PC-9 (cell line): Measurements from ENCODE around the gene TMEFF2. TPM values are rescaled to one million over a fixed set of nuclear protein-coding genes. Genes with fewer than 3 reads are reported as not detected.

Source experiments
- BruUV-seq: library from RNA; stranded (reverse); fragments of 400-500 nt; replicated peaks from 2 replicates; lab custom pipeline; 2021; lab: Mats Ljungman, UMichigan
- CTCF ChIA-PET: fragments of 300-600 bp; sonication (Branson Sonifier 250); formaldehyde crosslinking; loops from one replicate; lab custom pipeline; 2022; ENCODE audit warnings: antibody characterized with exemption; lab: Charles Lee
- POLR2A ChIA-PET: fragments of 300-600 bp; sonication (Branson Sonifier 250); formaldehyde crosslinking; loops from one replicate; lab custom pipeline; 2022; ENCODE audit warnings: antibody characterized with exemption; ENCODE audit not compliant: unreplicated experiment; lab: Charles Lee
- DNase-seq, 2 experiments: peaks; one replicate each; pipeline versions ENCODE4 v3.0.0 to v3.0.0-alpha.2; 2015 to 2022; ENCODE audit warnings: mixed read lengths in 1 of 2
- H2AFZ ChIP-seq: fragments of 200-600 bp; sonication (generic); 2 replicates; pipeline ENCODE4 v1.8.1; 2017; ENCODE audit warnings: antibody characterized with exemption
- H3F3A ChIP-seq: fragments of 200-600 bp; sonication (generic); 2 replicates; pipeline ENCODE4 v1.8.1; 2017; ENCODE audit warnings: antibody characterized with exemption, mild to moderate bottlenecking, low read depth; ENCODE audit not compliant: insufficient read depth
- H3K27ac ChIP-seq: fragments of 200-600 bp; sonication (generic); 2 replicates; pipeline ENCODE4 v1.6.1; 2016; ENCODE audit warnings: mixed run types
- H3K27me3 ChIP-seq: fragments of 200-600 bp; sonication (generic); 2 replicates; pipeline ENCODE4 v1.6.1; 2016; ENCODE audit warnings: low read depth, mixed run types; ENCODE audit not compliant: insufficient read depth
- H3K36me3 ChIP-seq: fragments of 200-600 bp; sonication (generic); 2 replicates; pipeline ENCODE4 v1.6.1; 2016; ENCODE audit warnings: low read depth, mixed run types
- H3K4me1 ChIP-seq: fragments of 200-600 bp; sonication (generic); replicated peaks from 2 replicates; pipeline ENCODE4 v1.6.1; 2016; ENCODE audit warnings: mixed run types; ENCODE audit not compliant: insufficient read depth
- H3K4me2 ChIP-seq: fragments of 200-600 bp; sonication (generic); 2 replicates; pipeline ENCODE4 v1.6.1; 2017; ENCODE audit warnings: mixed run types
- H3K4me3 ChIP-seq: fragments of 200-600 bp; sonication (generic); 2 replicates; pipeline ENCODE4 v1.6.1; 2016; ENCODE audit warnings: mixed run types
- H3K79me2 ChIP-seq: fragments of 200-600 bp; sonication (generic); 2 replicates; pipeline ENCODE4 v1.6.1; 2017; ENCODE audit warnings: low read depth, mixed run types
- H3K9me2 ChIP-seq: fragments of 200-600 bp; sonication (generic); 2 replicates; pipeline ENCODE4 v1.8.1; 2017; ENCODE audit warnings: mild to moderate bottlenecking; ENCODE audit not compliant: insufficient read depth
- H3K9me3 ChIP-seq: fragments of 200-600 bp; sonication (generic); 2 replicates; pipeline ENCODE4 v1.8.1; 2016; ENCODE audit warnings: low read depth; ENCODE audit not compliant: insufficient read depth
- H4K20me1 ChIP-seq: fragments of 200-600 bp; sonication (generic); 2 replicates; pipeline ENCODE4 v1.8.1; 2017; ENCODE audit not compliant: insufficient read depth
- EZH2 ChIP-seq: fragments of 200-600 bp; sonication (generic); IDR thresholded peaks from 2 replicates; pipeline ENCODE4 v1.8.0; 2017; ENCODE audit warnings: antibody characterized with exemption, low read depth
- intact Hi-C: fragments of 100-400 bp; cut with micrococcal nuclease; formaldehyde crosslinking; loops from one replicate; pipeline ENCODE4 v1.10.0; 2022; ENCODE audit not compliant: unreplicated experiment
- total RNA-seq: library from RNA; stranded (reverse); gene quantifications from 2 replicates; pipeline ENCODE4 v1.2.3, GENCODE V29; 2021
- TF ChIP-seq, protein P1 (sequence below): fragments of 200-600 bp; sonication (generic); conservative IDR thresholded peaks from 2 replicates; pipeline ENCODE4 v1.6.1; 2017; ENCODE audit warnings: mixed run types, antibody characterized with exemption, mild to moderate bottlenecking, moderate library complexity

TMEFF2 gene
- total RNA-seq, 1 experiment from 2014 or later = not detected

DNA sequence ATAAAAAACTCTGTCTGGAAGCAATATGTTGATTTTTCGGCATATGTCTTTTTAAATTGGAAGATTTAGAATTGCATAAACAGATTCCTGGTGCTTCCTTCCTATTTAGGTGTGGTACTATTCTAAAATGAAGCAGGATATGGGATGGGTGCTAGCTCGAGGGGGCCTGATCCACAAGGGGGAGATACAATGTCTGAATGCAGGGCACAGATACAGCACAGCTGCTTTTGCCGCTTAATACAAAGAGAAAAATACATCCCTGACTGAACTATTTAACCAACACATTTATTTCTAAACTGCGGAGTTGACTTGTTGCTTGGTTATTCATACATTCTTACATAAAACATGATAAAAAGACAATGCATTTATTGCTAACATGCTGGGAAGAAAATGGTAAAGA is 169.1 kb downstream of the TMEFF2 start:
- no TSS peak for BruUV-seq
- H3K36me3 ChIP-seq = no peaks in the 10 kb centered on the region
- POLR2A ChIA-PET = no interaction called here

DNA sequence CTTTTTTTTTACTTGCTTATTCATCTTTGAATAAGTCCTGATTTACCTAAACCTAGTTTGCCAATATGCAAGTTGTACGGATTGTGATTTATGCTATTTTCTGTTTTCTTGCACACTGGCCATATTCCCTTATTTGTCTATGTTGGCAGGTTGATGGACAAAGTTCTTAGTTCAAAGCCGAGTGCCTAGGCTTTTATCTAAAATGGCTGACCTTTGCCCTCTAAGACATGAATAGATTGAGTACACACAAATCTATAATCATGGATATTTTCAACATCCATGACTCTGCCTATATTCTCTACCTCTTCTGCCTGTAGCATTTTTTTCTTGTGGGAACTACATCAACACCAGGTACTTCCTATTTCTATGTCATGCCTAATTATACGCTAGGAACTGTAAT is 171.7 kb downstream of the TMEFF2 start:
- H3K4me1 ChIP-seq = no peaks in the 10 kb centered on the region
- H3K79me2 ChIP-seq = no peaks in the 10 kb centered on the region
- no peak overlapping the region for H3K4me3 ChIP-seq
- H3K36me3 ChIP-seq = no peaks in the 10 kb centered on the region
- no peaks in the 10 kb centered on the region for H3K9me3 ChIP-seq
- no peaks in the 10 kb centered on the region for H4K20me1 ChIP-seq
- no peak overlapping the region for H3K4me2 ChIP-seq
- H3K27me3 ChIP-seq = no peaks in the 10 kb centered on the region
- no peak for DNase-seq
- BruUV-seq = no TSS peak
- no peak overlapping the region for H2AFZ ChIP-seq
- no peaks in the 10 kb centered on the region for H3F3A ChIP-seq
- CTCF ChIA-PET = no interaction called here
- POLR2A ChIA-PET = no interaction called here
- H3K9me2 ChIP-seq = no peaks in the 10 kb centered on the region
- no peak overlapping the region for H3K27ac ChIP-seq
- TF ChIP-seq, protein P1, sequence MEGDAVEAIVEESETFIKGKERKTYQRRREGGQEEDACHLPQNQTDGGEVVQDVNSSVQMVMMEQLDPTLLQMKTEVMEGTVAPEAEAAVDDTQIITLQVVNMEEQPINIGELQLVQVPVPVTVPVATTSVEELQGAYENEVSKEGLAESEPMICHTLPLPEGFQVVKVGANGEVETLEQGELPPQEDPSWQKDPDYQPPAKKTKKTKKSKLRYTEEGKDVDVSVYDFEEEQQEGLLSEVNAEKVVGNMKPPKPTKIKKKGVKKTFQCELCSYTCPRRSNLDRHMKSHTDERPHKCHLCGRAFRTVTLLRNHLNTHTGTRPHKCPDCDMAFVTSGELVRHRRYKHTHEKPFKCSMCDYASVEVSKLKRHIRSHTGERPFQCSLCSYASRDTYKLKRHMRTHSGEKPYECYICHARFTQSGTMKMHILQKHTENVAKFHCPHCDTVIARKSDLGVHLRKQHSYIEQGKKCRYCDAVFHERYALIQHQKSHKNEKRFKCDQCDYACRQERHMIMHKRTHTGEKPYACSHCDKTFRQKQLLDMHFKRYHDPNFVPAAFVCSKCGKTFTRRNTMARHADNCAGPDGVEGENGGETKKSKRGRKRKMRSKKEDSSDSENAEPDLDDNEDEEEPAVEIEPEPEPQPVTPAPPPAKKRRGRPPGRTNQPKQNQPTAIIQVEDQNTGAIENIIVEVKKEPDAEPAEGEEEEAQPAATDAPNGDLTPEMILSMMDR = no peak
- no peak for TF ChIP-seq EZH2
- intact Hi-C loops = no loop called here

More for the DNA sequence above, 169.1 kb downstream of the TMEFF2 start:
- no peaks in the 10 kb centered on the region for H3K27me3 ChIP-seq
- no peaks in the 10 kb centered on the region for H3F3A ChIP-seq
- CTCF ChIA-PET = no interaction called here
- no peaks in the 10 kb centered on the region for H3K9me2 ChIP-seq
- no peak overlapping the region for H2AFZ ChIP-seq
- TF ChIP-seq, protein P1 = no peak
- TF ChIP-seq EZH2 = no peak
- no peak for DNase-seq
- no peaks in the 10 kb centered on the region for H3K9me3 ChIP-seq
- no peak overlapping the region for H3K4me3 ChIP-seq
- H3K79me2 ChIP-seq = no peaks in the 10 kb centered on the region
- H4K20me1 ChIP-seq = no peaks in the 10 kb centered on the region
- H3K27ac ChIP-seq = no peak overlapping the region
- intact Hi-C loops = no loop called here
- H3K4me1 ChIP-seq = no peaks in the 10 kb centered on the region
- H3K4me2 ChIP-seq = no peak overlapping the region

DNA sequence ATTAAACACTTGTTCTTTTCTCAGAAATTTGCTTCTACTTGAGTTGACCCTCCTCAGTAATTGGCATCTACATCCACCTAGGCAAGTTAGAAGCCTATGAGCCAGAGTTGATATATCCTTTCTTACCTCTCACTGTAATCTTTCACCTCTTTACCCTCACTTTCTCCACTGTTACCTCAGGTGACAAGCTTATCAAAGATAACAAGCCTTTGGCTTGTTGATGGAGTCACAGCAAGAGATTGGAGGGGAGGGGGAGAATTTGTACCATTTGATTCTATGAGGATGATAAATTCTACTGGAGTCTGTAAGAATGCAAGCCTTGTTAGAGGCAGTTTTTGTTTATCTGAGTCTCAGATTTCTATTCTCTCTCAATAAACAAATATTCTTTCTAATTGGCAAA is 176.9 kb downstream of the TMEFF2 start:
- H2AFZ ChIP-seq = no peak overlapping the region
- H3K4me1 ChIP-seq = no peaks in the 10 kb centered on the region
- H4K20me1 ChIP-seq = no peaks in the 10 kb centered on the region
- POLR2A ChIA-PET = no interaction called here
- H3F3A ChIP-seq = no peaks in the 10 kb centered on the region
- no peak for DNase-seq
- H3K4me2 ChIP-seq = no peak overlapping the region
- H3K27me3 ChIP-seq = no peaks in the 10 kb centered on the region
- no TSS peak for BruUV-seq
- H3K79me2 ChIP-seq = no peaks in the 10 kb centered on the region
- intact Hi-C loops = no loop called here
- CTCF ChIA-PET = no interaction called here
- H3K9me2 ChIP-seq = no peaks in the 10 kb centered on the region
- H3K9me3 ChIP-seq = no peaks in the 10 kb centered on the region
- H3K36me3 ChIP-seq = no peaks in the 10 kb centered on the region
- TF ChIP-seq, protein P1 = no peak
- no peak for TF ChIP-seq EZH2
- H3K4me3 ChIP-seq = no peak overlapping the region
- H3K27ac ChIP-seq = no peak overlapping the region
